WTC11 (cell line): ENCODE data around the gene GSG1L.

Experiments used
- ETV6 ChIP-seq: sonication (generic); formaldehyde crosslinking; IDR thresholded peaks from 2 replicates; pipeline ENCODE4 v1.8.1; 2022; ENCODE audit warnings: mild to moderate bottlenecking, missing genetic modification reagents
- JUN ChIP-seq: sonication (generic); formaldehyde crosslinking; IDR thresholded peaks from 2 replicates; pipeline ENCODE4 v1.8.0; 2023; ENCODE audit warnings: mild to moderate bottlenecking, missing genetic modification reagents
- TF ChIP-seq, protein P1 (sequence below): sonication (generic); formaldehyde crosslinking; IDR thresholded peaks from 2 replicates; pipeline ENCODE4 v1.8.1; 2023; ENCODE audit warnings: mild to moderate bottlenecking, missing genetic modification reagents, moderate library complexity

DNA sequence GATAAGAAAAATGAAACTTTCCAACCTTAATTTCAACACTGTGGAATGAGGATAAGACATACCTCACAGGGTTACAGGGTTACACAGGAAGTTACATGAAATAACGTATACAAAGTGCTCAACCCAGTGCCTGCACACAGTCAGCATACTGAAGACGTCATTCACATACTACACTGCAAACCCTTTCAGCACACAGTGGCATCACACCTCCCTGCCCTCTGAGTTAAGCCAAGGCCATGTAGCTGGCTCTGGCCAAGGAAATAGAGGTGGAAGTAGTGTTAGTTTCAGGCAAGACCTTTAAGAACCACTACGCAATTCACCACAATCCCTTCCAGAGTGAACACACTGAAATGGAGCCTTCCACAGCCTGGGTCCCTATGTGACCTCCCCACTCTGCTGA, 46.6 kb upstream of the GSG1L start:
- TF ChIP-seq ETV6 (CRISPR knock-in tag) (no peak), JUN (CRISPR knock-in tag) (no peak)
- TF ChIP-seq, protein P1, sequence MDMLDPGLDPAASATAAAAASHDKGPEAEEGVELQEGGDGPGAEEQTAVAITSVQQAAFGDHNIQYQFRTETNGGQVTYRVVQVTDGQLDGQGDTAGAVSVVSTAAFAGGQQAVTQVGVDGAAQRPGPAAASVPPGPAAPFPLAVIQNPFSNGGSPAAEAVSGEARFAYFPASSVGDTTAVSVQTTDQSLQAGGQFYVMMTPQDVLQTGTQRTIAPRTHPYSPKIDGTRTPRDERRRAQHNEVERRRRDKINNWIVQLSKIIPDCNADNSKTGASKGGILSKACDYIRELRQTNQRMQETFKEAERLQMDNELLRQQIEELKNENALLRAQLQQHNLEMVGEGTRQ (CRISPR knock-in tag) = no peak
